GM12872 (cell line): Measurements from ENCODE around the gene HSPA12A.

ENCODE experiments used
- TF ChIP-seq, protein P1 (sequence below): IDR thresholded peaks from 3 replicates; pipeline ENCODE4 v1.5.1; 2011; ENCODE audit warnings: low read depth, mild to moderate bottlenecking, low read length, moderate library complexity; ENCODE audit not compliant: insufficient read depth

Gene HSPA12A

GRCh38 chr10:116752563-116752962 lies 10.2 kb upstream of the HSPA12A start:
- TF ChIP-seq, protein P1, sequence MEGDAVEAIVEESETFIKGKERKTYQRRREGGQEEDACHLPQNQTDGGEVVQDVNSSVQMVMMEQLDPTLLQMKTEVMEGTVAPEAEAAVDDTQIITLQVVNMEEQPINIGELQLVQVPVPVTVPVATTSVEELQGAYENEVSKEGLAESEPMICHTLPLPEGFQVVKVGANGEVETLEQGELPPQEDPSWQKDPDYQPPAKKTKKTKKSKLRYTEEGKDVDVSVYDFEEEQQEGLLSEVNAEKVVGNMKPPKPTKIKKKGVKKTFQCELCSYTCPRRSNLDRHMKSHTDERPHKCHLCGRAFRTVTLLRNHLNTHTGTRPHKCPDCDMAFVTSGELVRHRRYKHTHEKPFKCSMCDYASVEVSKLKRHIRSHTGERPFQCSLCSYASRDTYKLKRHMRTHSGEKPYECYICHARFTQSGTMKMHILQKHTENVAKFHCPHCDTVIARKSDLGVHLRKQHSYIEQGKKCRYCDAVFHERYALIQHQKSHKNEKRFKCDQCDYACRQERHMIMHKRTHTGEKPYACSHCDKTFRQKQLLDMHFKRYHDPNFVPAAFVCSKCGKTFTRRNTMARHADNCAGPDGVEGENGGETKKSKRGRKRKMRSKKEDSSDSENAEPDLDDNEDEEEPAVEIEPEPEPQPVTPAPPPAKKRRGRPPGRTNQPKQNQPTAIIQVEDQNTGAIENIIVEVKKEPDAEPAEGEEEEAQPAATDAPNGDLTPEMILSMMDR, result no peak

DNA sequence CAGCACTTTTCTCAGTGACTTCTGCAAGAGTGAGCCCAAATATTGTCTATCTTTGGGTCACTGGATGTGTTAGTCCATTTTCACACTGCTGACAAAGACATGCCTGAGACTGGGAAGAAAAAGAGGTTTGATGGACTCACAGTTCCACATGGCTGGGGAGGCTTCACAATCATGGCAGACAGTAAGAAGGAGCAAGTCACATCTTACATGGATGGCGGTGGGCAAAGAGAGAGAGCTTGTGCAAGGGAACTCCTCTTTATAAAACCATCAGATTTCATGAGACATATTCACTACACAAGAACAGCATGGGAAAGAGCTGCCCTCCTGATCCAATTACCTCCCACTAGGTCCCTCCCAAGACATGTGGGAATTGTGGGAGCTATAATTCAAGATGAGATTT lies 6.1 kb upstream of the HSPA12A start:
- TF ChIP-seq, protein P1, result no peak

- TF ChIP-seq, protein P1, result no peak
These were observed 5.7 kb upstream of the HSPA12A start for GRCh38 chr10:116748041-116748440.

- TF ChIP-seq, protein P1, result no peak
These were observed 5.0 kb upstream of the HSPA12A start for GRCh38 chr10:116747325-116747724.

DNA sequence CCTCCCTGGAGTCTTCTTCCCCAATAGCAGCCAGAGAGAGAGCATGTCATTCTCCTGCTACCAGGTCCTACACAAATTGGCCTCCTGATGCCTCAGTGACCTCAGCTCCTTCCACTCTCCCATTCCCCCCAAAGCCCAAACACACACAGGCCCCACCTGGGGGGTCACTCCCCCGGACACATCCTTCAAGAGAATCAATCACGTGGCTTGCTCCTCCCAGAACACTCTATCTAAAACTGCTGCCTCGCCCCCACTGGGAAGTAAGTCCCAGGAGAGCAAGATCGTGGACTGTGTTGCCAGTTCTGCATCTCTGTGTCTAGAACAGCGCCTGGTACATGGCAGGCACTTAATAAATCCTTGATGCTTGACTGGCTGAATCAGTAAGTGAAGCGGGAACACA lies 2.5 kb upstream of the HSPA12A start:
- TF ChIP-seq, protein P1, result no peak

- TF ChIP-seq, protein P1, result no peak
These were observed 1.9 kb upstream of the HSPA12A start for GRCh38 chr10:116744163-116744753.

DNA sequence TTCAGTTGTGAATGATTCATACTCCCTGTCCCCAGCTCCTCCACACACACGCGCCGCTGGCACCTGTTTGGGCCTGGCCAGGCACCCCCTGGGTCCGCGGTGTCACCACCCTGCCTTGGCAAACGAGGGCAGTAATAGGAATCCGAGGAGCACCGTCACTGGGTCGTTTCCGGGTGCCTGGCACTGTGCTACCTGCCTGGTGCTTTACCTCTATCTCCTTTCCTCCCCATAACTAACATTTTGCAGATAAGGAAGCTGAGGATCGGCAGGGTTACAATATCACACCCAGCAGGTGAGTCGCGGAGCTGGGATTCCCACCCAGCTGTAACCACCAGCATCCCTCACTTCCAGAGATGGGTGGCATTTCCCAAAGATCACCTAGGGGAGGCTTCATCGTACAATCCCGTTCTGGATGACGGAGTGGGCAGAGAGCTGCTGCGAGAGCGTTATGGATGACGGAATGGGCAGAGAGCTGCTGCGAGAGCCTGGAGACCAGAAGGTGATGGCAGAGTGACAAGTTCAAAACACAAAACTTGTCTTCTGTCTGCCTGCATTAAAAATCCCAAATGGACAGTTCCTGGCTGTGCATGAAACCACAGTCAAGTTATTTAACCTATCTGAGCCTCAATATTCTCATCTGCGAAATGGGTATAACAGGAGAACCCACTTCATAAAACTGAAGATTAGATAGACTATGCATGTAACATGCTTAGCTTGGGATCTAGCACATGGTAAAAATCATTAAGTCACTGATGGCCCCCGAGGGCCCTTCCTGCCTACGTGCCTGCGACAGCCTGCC lies 1.1 kb upstream of the HSPA12A start:
- TF ChIP-seq, protein P1, result no peak
